Loucy (cell line): ENCODE results near the gene DHX30.

Experiments used
- H2AFZ ChIP-seq: fragments of 200-600 bp; sonication (generic); 2 replicates; pipeline ENCODE4 v1.6.0; 2016; ENCODE audit warnings: antibody characterized with exemption, mild to moderate bottlenecking, low read length, moderate library complexity
- H3F3A ChIP-seq: fragments of 200-600 bp; 2 replicates; pipeline ENCODE4 v1.6.0; 2016; ENCODE audit warnings: antibody characterized with exemption, low read depth, mild to moderate bottlenecking
- H3K27me3 ChIP-seq: fragments of 200-600 bp; sonication (generic); 2 replicates; pipeline ENCODE4 v1.6.1; 2014; ENCODE audit warnings: low read length, mild to moderate bottlenecking; ENCODE audit not compliant: insufficient read depth, poor library complexity, severe bottlenecking
- H3K36me3 ChIP-seq: fragments of 200-600 bp; sonication (generic); 2 replicates; pipeline ENCODE4 v1.6.1; 2016; ENCODE audit warnings: low read length; ENCODE audit not compliant: insufficient read depth
- H3K4me1 ChIP-seq: fragments of 200-600 bp; sonication (generic); 2 replicates; pipeline ENCODE4 v1.5.1; 2014; ENCODE audit warnings: low read length, mild to moderate bottlenecking; ENCODE audit not compliant: insufficient read depth, poor library complexity, severe bottlenecking
- H3K4me2 ChIP-seq: fragments of 200-600 bp; sonication (generic); 2 replicates; pipeline ENCODE4 v1.6.0; 2014; ENCODE audit warnings: antibody characterized with exemption, low read length, low read depth, mild to moderate bottlenecking; ENCODE audit not compliant: poor library complexity, severe bottlenecking
- H3K4me3 ChIP-seq: fragments of 200-600 bp; sonication (generic); 2 replicates; pipeline ENCODE4 v1.5.1; 2014; ENCODE audit warnings: low read length, mild to moderate bottlenecking, mixed read lengths; ENCODE audit not compliant: poor library complexity, severe bottlenecking
- H3K79me2 ChIP-seq: fragments of 200-600 bp; sonication (generic); 2 replicates; pipeline ENCODE4 v1.6.1; 2014; ENCODE audit warnings: low read length; ENCODE audit not compliant: insufficient read depth
- H3K9ac ChIP-seq: fragments of 200-600 bp; sonication (generic); 2 replicates; pipeline ENCODE4 v1.6.0; 2014; ENCODE audit warnings: mild to moderate bottlenecking, low read depth, low read length, moderate library complexity; ENCODE audit not compliant: poor library complexity, severe bottlenecking
- H3K9me2 ChIP-seq: fragments of 200-600 bp; sonication (generic); replicated peaks from 2 replicates; pipeline ENCODE4 v1.6.1; 2016; ENCODE audit warnings: low read depth, low read length, mixed read lengths
- H3K9me3 ChIP-seq: fragments of 200-600 bp; sonication (generic); 2 replicates; pipeline ENCODE4 v1.6.1; 2014; ENCODE audit warnings: mild to moderate bottlenecking, antibody characterized with exemption, low read length, low read depth; ENCODE audit not compliant: insufficient read depth
- H4K20me1 ChIP-seq: fragments of 200-600 bp; sonication (generic); 2 replicates; pipeline ENCODE4 v1.6.0; 2014; ENCODE audit warnings: antibody characterized with exemption, low read length, mild to moderate bottlenecking; ENCODE audit not compliant: insufficient read depth, poor library complexity, severe bottlenecking
- EZH2phosphoT487 ChIP-seq: fragments of 200-600 bp; IDR thresholded peaks from 2 replicates; pipeline ENCODE4 v1.6.1; 2018; ENCODE audit warnings: antibody characterized with exemption, mild to moderate bottlenecking, moderate library complexity, borderline replicate concordance
- TF ChIP-seq, protein P1 (sequence below): fragments of 200-600 bp; sonication (generic); conservative IDR thresholded peaks from 2 replicates; pipeline ENCODE4 v1.5.1; 2014; ENCODE audit warnings: mild to moderate bottlenecking, antibody characterized with exemption, low read length

The DHX30 gene

DNA sequence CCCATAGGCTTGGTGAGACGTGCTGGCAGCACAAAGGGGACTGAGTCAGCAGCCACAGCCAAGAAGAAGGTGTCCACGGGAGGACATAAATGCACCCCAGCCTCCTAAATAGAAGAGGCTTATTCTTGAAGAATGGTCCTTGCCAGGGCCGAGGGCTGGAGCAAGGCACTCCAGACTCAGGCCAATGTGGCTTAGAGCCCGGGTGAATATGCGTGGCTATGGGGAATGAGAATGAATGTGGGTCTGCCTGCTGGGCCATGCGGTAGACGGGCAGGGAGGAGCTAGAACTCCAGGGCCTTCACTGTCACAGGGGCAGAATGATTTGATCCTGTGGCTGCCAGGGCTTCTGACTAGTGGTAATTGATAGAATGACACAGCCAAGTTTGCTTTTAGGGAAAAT lies 34.0 kb downstream of the DHX30 start:
- no peak overlapping the region for H2AFZ ChIP-seq
- no peaks in the 10 kb centered on the region for H3K27me3 ChIP-seq
- H4K20me1 ChIP-seq: peaks cover 9% of the 10 kb centered on the region
- no peaks in the 10 kb centered on the region for H3K9me3 ChIP-seq
- H3K4me1 ChIP-seq: no peaks in the 10 kb centered on the region
- no peak overlapping the region for H3K4me3 ChIP-seq
- peaks cover 75% of the 10 kb centered on the region; the same call in 1 of the 2 replicates for H3K36me3 ChIP-seq
- TF ChIP-seq EZH2phosphoT487: no peak
- TF ChIP-seq, protein P1, sequence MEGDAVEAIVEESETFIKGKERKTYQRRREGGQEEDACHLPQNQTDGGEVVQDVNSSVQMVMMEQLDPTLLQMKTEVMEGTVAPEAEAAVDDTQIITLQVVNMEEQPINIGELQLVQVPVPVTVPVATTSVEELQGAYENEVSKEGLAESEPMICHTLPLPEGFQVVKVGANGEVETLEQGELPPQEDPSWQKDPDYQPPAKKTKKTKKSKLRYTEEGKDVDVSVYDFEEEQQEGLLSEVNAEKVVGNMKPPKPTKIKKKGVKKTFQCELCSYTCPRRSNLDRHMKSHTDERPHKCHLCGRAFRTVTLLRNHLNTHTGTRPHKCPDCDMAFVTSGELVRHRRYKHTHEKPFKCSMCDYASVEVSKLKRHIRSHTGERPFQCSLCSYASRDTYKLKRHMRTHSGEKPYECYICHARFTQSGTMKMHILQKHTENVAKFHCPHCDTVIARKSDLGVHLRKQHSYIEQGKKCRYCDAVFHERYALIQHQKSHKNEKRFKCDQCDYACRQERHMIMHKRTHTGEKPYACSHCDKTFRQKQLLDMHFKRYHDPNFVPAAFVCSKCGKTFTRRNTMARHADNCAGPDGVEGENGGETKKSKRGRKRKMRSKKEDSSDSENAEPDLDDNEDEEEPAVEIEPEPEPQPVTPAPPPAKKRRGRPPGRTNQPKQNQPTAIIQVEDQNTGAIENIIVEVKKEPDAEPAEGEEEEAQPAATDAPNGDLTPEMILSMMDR: no peak
- H3K9ac ChIP-seq: no peak overlapping the region
- H3F3A ChIP-seq: no peaks in the 10 kb centered on the region
- H3K4me2 ChIP-seq: no peak overlapping the region
- no peaks in the 10 kb centered on the region for H3K9me2 ChIP-seq
- no peaks in the 10 kb centered on the region; the same call in 1 of the 2 replicates for H3K79me2 ChIP-seq

DNA sequence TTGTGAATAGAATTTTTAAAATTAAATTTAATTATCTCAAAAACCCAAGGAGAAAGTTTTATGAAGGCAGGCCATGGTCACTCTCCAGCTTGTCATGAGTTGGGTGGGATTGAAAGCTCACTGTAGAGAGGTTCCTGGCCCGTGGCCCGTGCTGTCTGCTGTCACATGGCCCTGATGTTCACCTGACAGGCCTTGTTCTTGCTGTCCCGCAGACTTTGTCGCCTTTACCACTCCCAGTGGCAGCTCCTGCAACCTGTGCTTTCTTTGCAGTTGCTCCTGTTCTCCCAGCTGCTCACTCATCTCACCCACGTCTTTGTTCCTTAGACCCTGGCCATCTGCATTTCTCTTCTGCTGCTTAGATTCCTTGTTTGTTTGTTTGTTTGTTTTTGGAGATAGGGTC lies 35.6 kb downstream of the DHX30 start:
- Histone ChIP-seq H3K27me3 (no peaks in the 10 kb centered on the region), H3K9me2 (no peaks in the 10 kb centered on the region), H3K4me3 (no peak overlapping the region), H4K20me1 (peaks cover 9% of the 10 kb centered on the region), H3F3A (no peaks in the 10 kb centered on the region), H3K36me3 (peaks cover 77% of the 10 kb centered on the region; the same call in 1 of the 2 replicates), H3K79me2 (no peaks in the 10 kb centered on the region; the same call in 1 of the 2 replicates), H2AFZ (no peak overlapping the region), H3K9ac (no peak overlapping the region), H3K4me1 (no peaks in the 10 kb centered on the region), H3K9me3 (no peaks in the 10 kb centered on the region), H3K4me2 (no peak overlapping the region)
- no peak for TF ChIP-seq EZH2phosphoT487
- TF ChIP-seq, protein P1: no peak

DNA sequence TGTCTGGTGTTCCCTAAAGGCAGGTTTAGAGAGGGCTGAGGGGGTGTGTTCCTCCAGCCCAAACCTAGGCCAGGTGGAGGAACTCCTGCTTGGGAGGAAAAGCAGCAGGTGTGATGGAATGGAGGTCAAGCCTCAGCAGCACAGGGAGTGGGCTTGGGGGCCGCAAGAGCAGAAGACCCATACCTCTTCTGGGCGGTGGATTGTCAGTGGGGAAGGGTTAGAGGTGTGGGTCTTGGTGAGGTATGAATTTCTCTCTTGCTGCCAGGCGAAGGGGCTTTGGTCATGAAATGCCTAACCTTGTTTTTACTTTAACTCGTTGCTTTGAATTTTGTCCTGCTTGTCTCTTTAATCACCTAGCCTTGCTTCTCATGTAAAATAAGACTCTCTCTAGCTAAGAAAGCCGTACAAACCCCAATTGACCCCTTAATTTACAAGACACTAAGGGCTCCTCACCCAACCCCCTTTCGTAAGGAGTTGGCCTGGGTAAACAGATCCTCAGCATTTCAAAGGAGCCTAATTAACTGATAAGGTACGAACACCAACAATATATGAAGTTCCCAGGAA lies 38.9 kb downstream of the DHX30 start:
- Histone ChIP-seq H3K9ac (no peak overlapping the region), H3K4me3 (no peak overlapping the region), H3K9me3 (no peaks in the 10 kb centered on the region), H2AFZ (no peak overlapping the region), H3F3A (no peaks in the 10 kb centered on the region), H4K20me1 (peaks cover 9% of the 10 kb centered on the region), H3K4me1 (no peaks in the 10 kb centered on the region), H3K36me3 (peaks cover 82% of the 10 kb centered on the region; the same call in 1 of the 2 replicates), H3K79me2 (no peaks in the 10 kb centered on the region; the same call in 1 of the 2 replicates), H3K4me2 (no peak overlapping the region), H3K9me2 (no peaks in the 10 kb centered on the region), H3K27me3 (no peaks in the 10 kb centered on the region)
- TF ChIP-seq EZH2phosphoT487: no peak
- TF ChIP-seq, protein P1: no peak
